ENCODE data around the gene CEP83. TPM values are rescaled to one million over a fixed set of nuclear protein-coding genes. Genes with fewer than 3 reads are reported as not detected.
"Not testable (repeated sequence)": the region's sequence is repeated elsewhere in the genome, so short reads cannot be mapped to it uniquely, and the experiment has no call there.

Gene CEP83
- total RNA-seq, 2 donors from 2014 or later = 12.1 to 17.6 TPM

- intact Hi-C loops (cut with DNase I, micrococcal nuclease) = no loop called here
- no peak for DNase-seq
- ATAC-seq = no peak
Measured at GRCh38 chr12:94326727-94327126, 132.9 kb downstream of the CEP83 start.

- ATAC-seq (no peak), DNase-seq (no peak)
- intact Hi-C loops (cut with DNase I, micrococcal nuclease) = no loop called here
Measured at GRCh38 chr12:94326234-94326633, 133.4 kb downstream of the CEP83 start.

GRCh38 chr12:94322346-94322745 is 137.3 kb downstream of the CEP83 start:
- intact Hi-C loops (cut with DNase I, micrococcal nuclease) = no loop called here
- ATAC-seq = no peak
- no peak for DNase-seq

- intact Hi-C loops (cut with DNase I, micrococcal nuclease) = no loop called here
- ATAC-seq (no peak), DNase-seq (no peak)
Measured at GRCh38 chr12:94320109-94320508, 139.6 kb downstream of the CEP83 start.

GRCh38 chr12:94318181-94318580 is 141.5 kb downstream of the CEP83 start:
- intact Hi-C loops (cut with DNase I, micrococcal nuclease) = no loop called here
- ATAC-seq (no peak), DNase-seq (no peak)

- DNase-seq, ATAC-seq: not testable (repeated sequence)
- intact Hi-C loops (cut with DNase I, micrococcal nuclease) = loop anchor here in 1 of 2 donors (2.0 kb wide), 1 partner anchor 32 kb away; no protein-coding TSS in a partner anchor
Measured at GRCh38 chr12:94316600-94316999, 143.1 kb downstream of the CEP83 start.

- intact Hi-C loops (cut with DNase I, micrococcal nuclease) = no loop called here
- peak; percentile 97 for ATAC-seq
- no peak for DNase-seq
Measured at GRCh38 chr12:94312378-94312777, 147.3 kb downstream of the CEP83 start.

- ATAC-seq = no peak
- no peak for DNase-seq
- intact Hi-C loops (cut with DNase I, micrococcal nuclease) = no loop called here
Measured at GRCh38 chr12:94309373-94309772, 150.3 kb downstream of the CEP83 start.

GRCh38 chr12:94308612-94309011 is 151.1 kb downstream of the CEP83 start:
- ATAC-seq = no peak
- intact Hi-C loops (cut with DNase I, micrococcal nuclease) = no loop called here
- no peak for DNase-seq

GRCh38 chr12:94305130-94305957 is 154.3 kb downstream of the CEP83 start:
- ATAC-seq (no peak), DNase-seq (no peak)
- intact Hi-C loops (cut with DNase I, micrococcal nuclease) = no loop called here

GRCh38 chr12:94304566-94305061 is 155.1 kb downstream of the CEP83 start:
- DNase-seq (no peak), ATAC-seq (no peak)
- intact Hi-C loops (cut with DNase I, micrococcal nuclease) = no loop called here

GRCh38 chr12:94304012-94304411 is 155.7 kb downstream of the CEP83 start:
- no peak for ATAC-seq
- no peak for DNase-seq
- intact Hi-C loops (cut with DNase I, micrococcal nuclease) = no loop called here

- intact Hi-C loops (cut with DNase I, micrococcal nuclease) = no loop called here
- peak in 1 of 2 donors; percentile 11 for DNase-seq
- peak; percentile 45 for ATAC-seq
Measured at GRCh38 chr12:94299846-94300245, 159.8 kb downstream of the CEP83 start.

GRCh38 chr12:94297876-94298505 is 161.7 kb downstream of the CEP83 start:
- intact Hi-C loops (cut with DNase I, micrococcal nuclease) = no loop called here
- DNase-seq = no peak
- ATAC-seq = peak; percentile 77

GRCh38 chr12:94297096-94297699 is 162.5 kb downstream of the CEP83 start:
- ATAC-seq = no peak

GRCh38 chr12:94290353-94290752 is 169.3 kb downstream of the CEP83 start:
- ATAC-seq (no peak), DNase-seq (no peak)
- intact Hi-C loops (cut with DNase I, micrococcal nuclease) = no loop called here

More at GRCh38 chr12:94297096-94297699, 162.5 kb downstream of the CEP83 start:
- intact Hi-C loops (cut with DNase I, micrococcal nuclease) = no loop called here
- DNase-seq = no peak

- ATAC-seq (no peak), DNase-seq (no peak)
- intact Hi-C loops (cut with DNase I, micrococcal nuclease) = no loop called here
Measured at GRCh38 chr12:94289461-94290312, 170.0 kb downstream of the CEP83 start.

GRCh38 chr12:94287245-94287628 is 172.4 kb downstream of the CEP83 start:
- DNase-seq (peak in 1 of 2 donors; percentile 52), ATAC-seq (peak; percentile 85)
- intact Hi-C loops (cut with DNase I, micrococcal nuclease) = no loop called here

All from left colon (tissue), 2 donors.